Aorta (tissue), 5 donors: ENCODE measurements around the gene C16orf54. TPM values are rescaled to one million over a fixed set of nuclear protein-coding genes. Genes with fewer than 3 reads are reported as not detected.
"Not testable (repeated sequence)": the region's sequence is repeated elsewhere in the genome, so short reads cannot be mapped to it uniquely, and the experiment has no call there.

ENCODE experiments used
- ATAC-seq: fragments of 200-7000 bp; cut with Tn5 transposase; one replicate; pipeline ENCODE4 v1.9.1; 2022; ENCODE audit warnings: moderate library complexity; ENCODE audit not compliant: low FRiP score
- DNase-seq, 2 donors: peaks; one replicate each; pipeline ENCODE4 v3.0.0-alpha.2; 2020
- H3K27ac ChIP-seq, 2 donors: one replicate each; pipeline ENCODE4 v1.5.1; 2013; ENCODE audit warnings: low read length in 2 of 2, mild to moderate bottlenecking in 2 of 2, moderate library complexity in 2 of 2, control low read depth in 1 of 2, inconsistent platforms in 1 of 2, low read depth in 1 of 2
- H3K27me3 ChIP-seq, 2 donors: one replicate each; pipeline ENCODE4 v1.6.1; 2013; ENCODE audit warnings: control low read depth in 1 of 2, low read length in 1 of 2, mild to moderate bottlenecking in 1 of 2, moderate library complexity in 1 of 2; ENCODE audit not compliant: insufficient read depth in 2 of 2, control insufficient read depth in 1 of 2
- H3K36me3 ChIP-seq, 2 donors: one replicate each; pipeline ENCODE4 v1.6.1; 2013; ENCODE audit warnings: control low read depth in 1 of 2, low read length in 1 of 2, mild to moderate bottlenecking in 1 of 2; ENCODE audit not compliant: insufficient read depth in 2 of 2, control insufficient read depth in 1 of 2
- H3K4me1 ChIP-seq, 2 donors: one replicate each; pipeline ENCODE4 v1.6.1; 2013; ENCODE audit warnings: low read length in 2 of 2, control low read depth in 1 of 2, mild to moderate bottlenecking in 1 of 2, moderate library complexity in 1 of 2; ENCODE audit not compliant: insufficient read depth in 2 of 2, control insufficient read depth in 1 of 2
- H3K4me3 ChIP-seq, 2 donors: one replicate each; pipeline ENCODE4 v1.5.1; 2013; ENCODE audit warnings: low read length in 2 of 2, control low read depth in 1 of 2, mild to moderate bottlenecking in 1 of 2
- H3K9me3 ChIP-seq: one replicate; pipeline ENCODE4 v1.6.1; 2013; ENCODE audit warnings: mild to moderate bottlenecking, low read length; ENCODE audit not compliant: control insufficient read depth
- WGBS, 2 donors: extraction: QIAGEN DNeasy Blood & Tissue Kit; methylation state at CpG; one replicate each; pipeline ENCODE4 v1.1.7; 2013; 5-methylcytosine and 5-hydroxymethylcytosine counted together
- intact Hi-C, 2 donors: fragments of 100-400 bp; cut with DNase I; formaldehyde crosslinking; loops; one replicate each; pipeline versions ENCODE4 v1.14.2 to v1.15.0; 2022
- polyA plus RNA-seq, 2 donors: library from polyadenylated mRNA; stranded (reverse); fragments of 200-250 nt; gene quantifications; one replicate each; pipeline ENCODE4 v1.2.3, GENCODE V29; 2013
- total RNA-seq, 2 donors: library from RNA; stranded (reverse); fragmentation: NEBNext Ultra II Directional; extraction: Animal tissue kit (Norgen Biotek cat#: 25700); gene quantifications; one replicate each; pipeline ENCODE4 v1.2.1, GENCODE V29; 2021
- donor health status: healthy with polysubstance abuse.
- donor health status: Bipolar disorder and iron deficiency.
- donor health status: DM: no; HTN: no; CAD: no.
- donor health status: DM: no; HTN: no; CAD: no.
- donor health status: DM: yes; HTN: yes; CAD: no.

The C16orf54 gene
- total and polyA plus RNA-seq, 4 donors: 0.28 to 3.1 (median 1.9) TPM

- ATAC-seq, H3K4me3 ChIP-seq, DNase-seq, H3K9me3 ChIP-seq, H3K27me3 ChIP-seq, H3K36me3 ChIP-seq, H3K27ac ChIP-seq, H3K4me1 ChIP-seq, intact Hi-C loops: not testable (repeated sequence)
- WGBS, 2 donors: 82 to 87% methylated on average over 7 of the region's 7 CpGs
Measured at GRCh38 chr16:29772330-29772729, 26.5 kb upstream of the C16orf54 start.

- H3K4me3 ChIP-seq: no peak overlapping the region
- H3K36me3 ChIP-seq: no peaks in the 10 kb centered on the region
- intact Hi-C loops: no loop called here
- no peaks in the 10 kb centered on the region for H3K4me1 ChIP-seq
- WGBS, 2 donors: 77 to 78% methylated on average over 7 of the region's 7 CpGs
- H3K27me3 ChIP-seq: no peaks in the 10 kb centered on the region
- ATAC-seq (no peak), DNase-seq (no peak)
- H3K9me3 ChIP-seq: no peaks in the 10 kb centered on the region
- H3K27ac ChIP-seq: no peak overlapping the region
Measured at GRCh38 chr16:29770250-29770929, 24.6 kb upstream of the C16orf54 start.

- intact Hi-C loops: no loop called here
- H3K9me3 ChIP-seq: no peaks in the 10 kb centered on the region
- no peaks in the 10 kb centered on the region for H3K27me3 ChIP-seq
- H3K27ac ChIP-seq: no peak overlapping the region
- H3K36me3 ChIP-seq: no peaks in the 10 kb centered on the region
- 80 to 82% methylated on average over 2 of the region's 2 CpGs for WGBS, 2 donors
- H3K4me3 ChIP-seq: no peak overlapping the region
- no peak for ATAC-seq
- H3K4me1 ChIP-seq: no peaks in the 10 kb centered on the region
- no peak for DNase-seq
Measured at GRCh38 chr16:29769507-29769906, 23.7 kb upstream of the C16orf54 start.

- ATAC-seq (no peak), DNase-seq (no peak)
- no peaks in the 10 kb centered on the region for H3K4me1 ChIP-seq
- H3K27me3 ChIP-seq: no peaks in the 10 kb centered on the region
- no peak overlapping the region for H3K4me3 ChIP-seq
- no peaks in the 10 kb centered on the region for H3K36me3 ChIP-seq
- intact Hi-C loops: no loop called here
- no peaks in the 10 kb centered on the region for H3K9me3 ChIP-seq
- no peak overlapping the region for H3K27ac ChIP-seq
- 87 to 93% methylated on average over 3 of the region's 3 CpGs for WGBS, 2 donors
Measured at GRCh38 chr16:29767062-29767461, 21.3 kb upstream of the C16orf54 start.

GRCh38 chr16:29766571-29766970 lies 20.8 kb upstream of the C16orf54 start:
- no peaks in the 10 kb centered on the region for H3K9me3 ChIP-seq
- no peak overlapping the region for H3K27ac ChIP-seq
- no peak overlapping the region for H3K4me3 ChIP-seq
- intact Hi-C loops: no loop called here
- ATAC-seq (no peak), DNase-seq (no peak)
- no peaks in the 10 kb centered on the region for H3K4me1 ChIP-seq
- 87 to 94% methylated on average over 3 of the region's 3 CpGs for WGBS, 2 donors
- H3K36me3 ChIP-seq: no peaks in the 10 kb centered on the region
- no peaks in the 10 kb centered on the region for H3K27me3 ChIP-seq

GRCh38 chr16:29765167-29766032 lies 19.6 kb upstream of the C16orf54 start:
- no peaks in the 10 kb centered on the region for H3K27me3 ChIP-seq
- H3K4me1 ChIP-seq: no peaks in the 10 kb centered on the region
- no peak overlapping the region for H3K4me3 ChIP-seq
- DNase-seq (no peak), ATAC-seq (no peak)
- no peaks in the 10 kb centered on the region for H3K9me3 ChIP-seq
- no peak overlapping the region for H3K27ac ChIP-seq
- WGBS, 2 donors: 72 to 73% methylated on average over 15 of the region's 15 CpGs
- no peaks in the 10 kb centered on the region for H3K36me3 ChIP-seq
- intact Hi-C loops: no loop called here

- DNase-seq: no peak
- H3K27ac ChIP-seq: no peak overlapping the region
- H3K27me3 ChIP-seq: no peaks in the 10 kb centered on the region
- no peaks in the 10 kb centered on the region for H3K36me3 ChIP-seq
- no peak overlapping the region for H3K4me3 ChIP-seq
- ATAC-seq: no peak
- intact Hi-C loops: no loop called here
- WGBS, 2 donors: 64 to 83% methylated on average over 6 of the region's 6 CpGs
- H3K4me1 ChIP-seq: no peaks in the 10 kb centered on the region
- H3K9me3 ChIP-seq: no peaks in the 10 kb centered on the region
Measured at GRCh38 chr16:29763326-29763725, 17.5 kb upstream of the C16orf54 start.

GRCh38 chr16:29761882-29762281 lies 16.1 kb upstream of the C16orf54 start:
- Histone ChIP-seq H3K36me3 (no peaks in the 10 kb centered on the region), H3K27me3 (no peaks in the 10 kb centered on the region), H3K4me1 (no peaks in the 10 kb centered on the region), H3K27ac (no peak overlapping the region), H3K4me3 (no peak overlapping the region), H3K9me3 (no peaks in the 10 kb centered on the region)
- no peak for DNase-seq
- no peak for ATAC-seq
- intact Hi-C loops: no loop called here
- 79 to 82% methylated on average over 6 of the region's 6 CpGs for WGBS, 2 donors

- H3K27me3 ChIP-seq, H3K9me3 ChIP-seq, intact Hi-C loops, H3K36me3 ChIP-seq, H3K4me1 ChIP-seq, H3K4me3 ChIP-seq, H3K27ac ChIP-seq, DNase-seq, ATAC-seq: not testable (repeated sequence)
- WGBS, 2 donors: 83 to 85% methylated on average over 8 of the region's 8 CpGs
Measured at GRCh38 chr16:29761280-29761651, 15.5 kb upstream of the C16orf54 start.
